ENCODE results near the gene ARMCX5. TPM values are rescaled to one million over a fixed set of nuclear protein-coding genes. Genes with fewer than 3 reads are reported as not detected.
A peak's percentile ranks its signal among the peaks of the same experiment; 100 is the strongest.

Gene ARMCX5
- 10 to 100 TPM in 2 of 4 donors, 1 to 10 TPM in 2; 9.9 to 11.1 (median 10.2) TPM for total RNA-seq

DNA sequence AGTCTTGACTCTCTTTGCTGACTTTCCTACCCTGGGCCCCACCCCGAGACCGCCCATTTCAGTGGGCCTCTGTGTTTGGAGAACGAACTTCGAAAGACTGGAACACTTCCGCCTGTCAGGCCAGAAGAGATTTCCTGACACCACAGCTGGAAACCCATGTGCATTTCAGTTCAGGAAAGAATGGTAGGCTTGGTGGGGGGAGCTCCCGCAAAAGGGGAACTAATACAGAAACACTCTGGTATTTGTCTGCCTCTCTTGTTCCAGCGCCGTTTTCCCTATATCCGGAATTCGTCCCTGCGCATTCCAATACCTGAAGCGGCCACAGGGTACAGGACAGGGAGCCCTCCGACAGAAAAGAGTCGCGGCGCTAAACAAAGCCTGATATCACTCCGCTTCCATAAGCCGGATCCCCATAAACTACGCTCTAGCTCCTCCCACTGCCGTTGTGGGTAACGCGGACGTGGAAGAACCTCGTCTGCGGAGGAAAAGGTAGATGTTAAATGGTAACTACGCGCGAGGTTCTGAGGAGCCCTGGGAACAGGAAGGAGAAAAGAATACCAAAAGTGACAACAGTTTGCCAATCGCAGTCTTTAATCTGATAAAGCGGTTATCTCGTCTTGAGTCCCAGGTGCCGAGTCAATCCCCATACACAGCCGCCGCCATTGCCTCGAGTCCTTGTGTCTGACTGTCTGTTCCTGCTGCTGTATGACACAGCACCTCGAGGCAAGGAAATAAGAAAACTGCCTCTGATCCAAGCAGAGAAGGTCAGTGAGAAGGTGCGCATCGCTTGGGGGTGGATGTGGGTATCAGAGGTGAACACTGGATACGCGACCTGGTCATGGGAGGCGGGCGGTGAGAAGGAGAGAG lies at the start of gene ARMCX5:
Gene ARMCX5, plus strand, starts transcription at position 432 of the 867 bp plus-strand sequence. CDS start 2,627 bp downstream, outside the sequence.
- WGBS: 43% methylated on average over 42 of the region's 42 CpGs
- H3K27ac ChIP-seq (replicated peaks in 1 of 4): peak within 1 kb of the TSS; percentile 71 to 83 (median 76)
- no peaks in the 10 kb centered on the region for H3K27me3 ChIP-seq
- TF ChIP-seq, protein P1, sequence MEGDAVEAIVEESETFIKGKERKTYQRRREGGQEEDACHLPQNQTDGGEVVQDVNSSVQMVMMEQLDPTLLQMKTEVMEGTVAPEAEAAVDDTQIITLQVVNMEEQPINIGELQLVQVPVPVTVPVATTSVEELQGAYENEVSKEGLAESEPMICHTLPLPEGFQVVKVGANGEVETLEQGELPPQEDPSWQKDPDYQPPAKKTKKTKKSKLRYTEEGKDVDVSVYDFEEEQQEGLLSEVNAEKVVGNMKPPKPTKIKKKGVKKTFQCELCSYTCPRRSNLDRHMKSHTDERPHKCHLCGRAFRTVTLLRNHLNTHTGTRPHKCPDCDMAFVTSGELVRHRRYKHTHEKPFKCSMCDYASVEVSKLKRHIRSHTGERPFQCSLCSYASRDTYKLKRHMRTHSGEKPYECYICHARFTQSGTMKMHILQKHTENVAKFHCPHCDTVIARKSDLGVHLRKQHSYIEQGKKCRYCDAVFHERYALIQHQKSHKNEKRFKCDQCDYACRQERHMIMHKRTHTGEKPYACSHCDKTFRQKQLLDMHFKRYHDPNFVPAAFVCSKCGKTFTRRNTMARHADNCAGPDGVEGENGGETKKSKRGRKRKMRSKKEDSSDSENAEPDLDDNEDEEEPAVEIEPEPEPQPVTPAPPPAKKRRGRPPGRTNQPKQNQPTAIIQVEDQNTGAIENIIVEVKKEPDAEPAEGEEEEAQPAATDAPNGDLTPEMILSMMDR (IDR thresholded peaks at IDR 0.05): peak in 1 of 3 experiments; percentile 18
- TF ChIP-seq EP300 (IDR thresholded peaks at IDR 0.05) (no peak), POLR2AphosphoS5 (IDR thresholded peaks at IDR 0.05) (peak; percentile 67 to 89), POLR2A (IDR thresholded peaks at IDR 0.05; ENCODE audit: low read depth) (peak; percentile 20)
- H3K4me3 ChIP-seq: peak within 1 kb of the TSS; percentile 60 to 68 (median 63)
- H3K36me3 ChIP-seq: peaks cover 0 to 6% (median 3%) of the 10 kb centered on the region in 4 donors
- no peaks in the 10 kb centered on the region for H3K9me3 ChIP-seq
- intact Hi-C loops (cut with DNase I): no loop called here
- no peak for DNase-seq (ENCODE audit: extremely low spot score)
- H3K4me1 ChIP-seq: peaks cover 0 to 5% (median 5%) of the 10 kb centered on the region in 4 donors

DNA sequence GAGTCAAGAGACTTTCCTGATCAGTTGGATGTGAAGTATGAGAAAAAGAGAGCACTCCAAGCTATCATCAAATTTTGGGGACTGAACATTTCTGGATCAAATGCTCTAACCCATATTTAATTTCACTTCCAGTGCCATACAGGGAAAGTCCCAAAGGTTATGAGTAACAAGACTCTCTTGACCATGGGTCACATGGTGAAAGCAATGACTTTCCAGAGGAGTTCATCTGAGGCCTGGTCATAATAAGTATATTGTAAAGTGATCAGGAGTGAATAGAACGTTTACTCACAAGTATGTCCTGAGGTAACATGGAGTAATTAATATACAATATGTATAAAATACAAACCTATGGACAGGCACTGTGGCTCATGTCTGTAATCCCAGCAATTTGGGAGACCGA lies 40.7 kb upstream of the ARMCX5 start:
- TF ChIP-seq POLR2AphosphoS5 (IDR thresholded peaks at IDR 0.05) (no peak), POLR2A (IDR thresholded peaks at IDR 0.05; ENCODE audit: low read depth) (no peak), EP300 (IDR thresholded peaks at IDR 0.05) (no peak)
- TF ChIP-seq, protein P1 (IDR thresholded peaks at IDR 0.05): no peak
- H3K27me3 ChIP-seq: no peaks in the 10 kb centered on the region
- intact Hi-C loops (cut with DNase I): no loop called here
- H3K4me1 ChIP-seq: no peaks in the 10 kb centered on the region
- no peak overlapping the region for H3K4me3 ChIP-seq
- no peaks in the 10 kb centered on the region for H3K9me3 ChIP-seq
- DNase-seq (ENCODE audit: extremely low spot score): no peak
- no peak overlapping the region for H3K27ac ChIP-seq (replicated peaks in 1 of 4)
- no peaks in the 10 kb centered on the region for H3K36me3 ChIP-seq
- 83% methylated on average over 2 of the region's 2 CpGs for WGBS

DNA sequence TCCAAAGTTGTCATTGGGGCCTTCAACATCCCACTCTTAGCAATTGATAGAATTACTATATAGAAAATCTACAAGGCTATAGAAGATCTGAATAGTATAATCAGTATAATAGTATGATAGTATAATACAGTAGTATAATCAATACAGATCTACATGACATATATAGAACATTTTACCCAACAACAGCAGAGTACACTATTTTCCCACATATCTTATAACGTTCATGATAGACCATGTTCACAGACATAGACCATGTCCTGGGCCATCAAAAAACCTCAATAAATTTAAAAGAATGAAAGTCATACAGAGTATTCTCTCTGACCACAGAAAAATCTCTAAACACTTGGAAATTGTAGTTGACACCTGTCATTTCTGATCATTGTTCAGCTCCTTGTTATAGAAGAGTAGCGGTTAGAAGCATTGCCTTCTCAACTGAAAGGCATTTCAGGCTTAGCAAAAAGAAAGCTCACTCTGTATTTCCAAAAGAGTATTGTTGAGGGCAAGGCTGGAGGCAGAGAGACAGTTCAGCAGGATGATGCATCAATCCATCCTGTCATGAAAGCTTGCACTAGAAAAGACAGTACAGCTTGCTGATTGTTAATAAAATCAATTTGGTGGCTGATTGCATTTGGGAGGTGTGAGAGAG lies 38.8 kb upstream of the ARMCX5 start:
- intact Hi-C loops (cut with DNase I): no loop called here
- WGBS: 66% methylated on average over 2 of the region's 2 CpGs
- no peaks in the 10 kb centered on the region for H3K36me3 ChIP-seq
- no peak for DNase-seq (ENCODE audit: extremely low spot score)
- no peaks in the 10 kb centered on the region for H3K4me1 ChIP-seq
- no peak overlapping the region for H3K4me3 ChIP-seq
- no peaks in the 10 kb centered on the region for H3K27me3 ChIP-seq
- TF ChIP-seq POLR2A (IDR thresholded peaks at IDR 0.05; ENCODE audit: low read depth) (no peak), EP300 (IDR thresholded peaks at IDR 0.05) (no peak), POLR2AphosphoS5 (IDR thresholded peaks at IDR 0.05) (no peak)
- TF ChIP-seq, protein P1 (IDR thresholded peaks at IDR 0.05): no peak
- H3K27ac ChIP-seq (replicated peaks in 1 of 4): no peak overlapping the region
- H3K9me3 ChIP-seq: no peaks in the 10 kb centered on the region

DNA sequence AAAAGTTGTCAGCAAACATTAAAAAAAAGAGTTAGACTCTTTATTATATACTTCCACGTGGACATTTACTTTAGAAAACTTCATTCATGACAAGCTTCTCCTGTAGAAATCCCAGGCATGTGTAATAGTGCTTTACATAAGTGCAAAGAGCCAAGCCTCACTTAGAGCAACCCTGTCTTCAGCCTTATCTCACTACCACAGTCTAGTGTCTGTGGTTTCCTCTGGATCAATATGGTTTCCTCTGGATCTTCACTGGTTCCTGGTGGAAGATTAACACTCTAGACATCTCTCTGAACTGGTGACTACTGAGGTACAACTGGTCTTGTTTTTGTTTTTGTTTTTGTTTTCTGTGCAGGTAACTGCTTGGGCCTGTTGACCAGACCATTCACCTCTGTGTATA lies 18.4 kb upstream of the ARMCX5 start:
- no peaks in the 10 kb centered on the region for H3K36me3 ChIP-seq
- 32% methylated on average over 1 of the region's 1 CpG for WGBS
- intact Hi-C loops (cut with DNase I): no loop called here
- no peak for TF ChIP-seq EP300 (IDR thresholded peaks at IDR 0.05)
- TF ChIP-seq POLR2AphosphoS5 (IDR thresholded peaks at IDR 0.05): no peak
- TF ChIP-seq, protein P1 (IDR thresholded peaks at IDR 0.05): no peak
- no peak for TF ChIP-seq POLR2A (IDR thresholded peaks at IDR 0.05; ENCODE audit: low read depth)
- H3K27me3 ChIP-seq: no peaks in the 10 kb centered on the region
- H3K4me1 ChIP-seq: no peaks in the 10 kb centered on the region
- no peaks in the 10 kb centered on the region for H3K9me3 ChIP-seq
- H3K27ac ChIP-seq (replicated peaks in 1 of 4): no peak overlapping the region
- no peak overlapping the region for H3K4me3 ChIP-seq
- no peak for DNase-seq (ENCODE audit: extremely low spot score)
